Glutamatergic neuron (in vitro differentiated cells): ENCODE measurements around the gene ZBP1. TPM values are rescaled to one million over a fixed set of nuclear protein-coding genes. Genes with fewer than 3 reads are reported as not detected.

Experiments used
- DNase-seq: peaks from one replicate; pipeline ENCODE4 v3.0.0; 2022
- H3K27ac Mint-ChIP-seq: one replicate; pipeline ENCODE4 v1.8.0; 2020; ENCODE audit warnings: mild to moderate bottlenecking, mixed read lengths, inconsistent platforms; ENCODE audit not compliant: unreplicated experiment
- H3K27me3 Mint-ChIP-seq: one replicate; pipeline ENCODE4 v1.8.0; 2020; ENCODE audit warnings: mild to moderate bottlenecking, moderate library complexity, mixed read lengths, inconsistent platforms; ENCODE audit not compliant: unreplicated experiment
- H3K36me3 Mint-ChIP-seq: one replicate; pipeline ENCODE4 v1.8.0; 2020; ENCODE audit warnings: mild to moderate bottlenecking, mixed read lengths, inconsistent platforms; ENCODE audit not compliant: unreplicated experiment
- H3K4me1 Mint-ChIP-seq: one replicate; pipeline ENCODE4 v1.8.0; 2020; ENCODE audit warnings: mild to moderate bottlenecking, low read depth, mixed read lengths, inconsistent platforms; ENCODE audit not compliant: unreplicated experiment
- H3K4me3 Mint-ChIP-seq: one replicate; pipeline ENCODE4 v1.8.0; 2020; ENCODE audit warnings: mild to moderate bottlenecking, mixed read lengths, inconsistent platforms; ENCODE audit not compliant: unreplicated experiment
- H3K9me3 Mint-ChIP-seq: one replicate; pipeline ENCODE4 v1.8.0; 2020; ENCODE audit warnings: mild to moderate bottlenecking, moderate library complexity, mixed read lengths, inconsistent platforms; ENCODE audit not compliant: unreplicated experiment
- total RNA-seq: library from RNA; stranded (reverse); fragmentation: NEBNext Ultra II Directional; extraction: Animal tissue kit (Norgen Biotek cat#: 25700); gene quantifications from one replicate; pipeline ENCODE4 v1.2.1, GENCODE V29; 2021; ENCODE audit not compliant: unreplicated experiment
- TF ChIP-seq, protein P1 (sequence below): fragments of 200-600 bp; sonication (generic); IDR thresholded peaks from one replicate; pipeline ENCODE4 v1.5.0; 2021; ENCODE audit not compliant: partially characterized antibody, unreplicated experiment

Gene ZBP1
- total RNA-seq, 1 donor from 2014 or later: not detected

DNA sequence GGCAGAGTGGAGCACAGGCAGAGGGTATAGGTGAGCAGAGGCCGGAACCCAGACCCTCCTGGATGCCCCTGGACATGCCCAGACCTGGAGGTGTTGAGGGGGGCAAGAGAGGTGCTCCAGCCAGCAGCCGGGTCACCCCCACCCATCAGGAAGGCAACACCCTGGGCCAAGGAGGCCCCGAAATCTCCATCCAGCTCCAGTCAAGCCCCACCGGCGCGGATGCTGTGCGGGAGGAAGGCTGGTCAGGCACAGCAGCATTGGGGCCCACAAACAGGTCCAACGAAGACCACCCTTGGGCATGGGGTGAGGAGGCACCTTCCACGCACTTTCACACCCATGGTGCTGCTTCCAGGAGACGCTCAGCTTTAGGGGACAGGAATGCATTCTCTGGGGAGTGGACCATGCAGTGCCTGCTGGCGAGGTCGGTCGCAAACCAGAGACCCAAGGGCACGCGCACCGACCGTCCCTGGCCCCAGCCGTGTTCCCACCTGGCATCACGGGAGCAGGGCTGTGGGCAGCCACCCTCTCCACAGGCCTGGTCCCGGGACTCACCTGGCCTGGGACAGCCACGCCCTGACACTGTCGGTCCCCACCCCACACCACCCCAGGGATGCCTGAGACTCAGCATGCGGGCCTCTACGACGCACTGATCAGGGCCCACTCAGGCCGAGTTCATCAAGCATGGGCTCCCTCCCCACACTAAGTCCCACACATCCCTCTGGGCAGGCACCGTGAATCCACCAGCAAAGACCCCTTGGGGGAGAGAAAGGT, 43.6 kb upstream of the ZBP1 start:
- H3K4me1 Mint-ChIP-seq: peaks cover 6% of the 10 kb centered on the region
- peak; percentile 10 for DNase-seq
- no peak overlapping the region for H3K4me3 Mint-ChIP-seq
- no peak overlapping the region for H3K27ac Mint-ChIP-seq
- H3K9me3 Mint-ChIP-seq: peaks cover 5% of the 10 kb centered on the region
- H3K36me3 Mint-ChIP-seq: no peaks in the 10 kb centered on the region
- H3K27me3 Mint-ChIP-seq: peaks cover 2% of the 10 kb centered on the region
- TF ChIP-seq, protein P1, sequence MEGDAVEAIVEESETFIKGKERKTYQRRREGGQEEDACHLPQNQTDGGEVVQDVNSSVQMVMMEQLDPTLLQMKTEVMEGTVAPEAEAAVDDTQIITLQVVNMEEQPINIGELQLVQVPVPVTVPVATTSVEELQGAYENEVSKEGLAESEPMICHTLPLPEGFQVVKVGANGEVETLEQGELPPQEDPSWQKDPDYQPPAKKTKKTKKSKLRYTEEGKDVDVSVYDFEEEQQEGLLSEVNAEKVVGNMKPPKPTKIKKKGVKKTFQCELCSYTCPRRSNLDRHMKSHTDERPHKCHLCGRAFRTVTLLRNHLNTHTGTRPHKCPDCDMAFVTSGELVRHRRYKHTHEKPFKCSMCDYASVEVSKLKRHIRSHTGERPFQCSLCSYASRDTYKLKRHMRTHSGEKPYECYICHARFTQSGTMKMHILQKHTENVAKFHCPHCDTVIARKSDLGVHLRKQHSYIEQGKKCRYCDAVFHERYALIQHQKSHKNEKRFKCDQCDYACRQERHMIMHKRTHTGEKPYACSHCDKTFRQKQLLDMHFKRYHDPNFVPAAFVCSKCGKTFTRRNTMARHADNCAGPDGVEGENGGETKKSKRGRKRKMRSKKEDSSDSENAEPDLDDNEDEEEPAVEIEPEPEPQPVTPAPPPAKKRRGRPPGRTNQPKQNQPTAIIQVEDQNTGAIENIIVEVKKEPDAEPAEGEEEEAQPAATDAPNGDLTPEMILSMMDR: no peak

DNA sequence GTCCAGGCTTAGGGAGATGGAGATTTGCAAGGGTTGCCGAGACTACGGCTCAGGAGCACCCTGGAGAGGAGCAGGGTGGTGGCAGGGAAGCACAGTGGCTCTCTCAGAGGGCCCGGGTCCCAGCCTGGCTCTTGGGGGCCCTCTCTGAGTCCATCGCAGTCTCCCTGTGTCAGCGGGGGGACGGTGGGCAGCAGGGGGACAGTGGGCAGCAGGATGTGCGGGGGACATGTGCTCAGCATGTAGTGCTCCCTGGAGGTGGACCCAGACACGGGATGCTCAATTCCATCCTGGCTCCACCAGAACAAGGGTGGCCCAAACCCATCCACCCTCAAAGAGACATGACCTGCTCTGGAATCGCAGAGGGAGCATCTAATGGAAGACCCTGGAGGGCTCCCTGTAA, 43.0 kb upstream of the ZBP1 start:
- H3K27ac Mint-ChIP-seq: no peak overlapping the region
- DNase-seq: peak; percentile 5
- TF ChIP-seq, protein P1: no peak
- peaks cover 5% of the 10 kb centered on the region for H3K9me3 Mint-ChIP-seq
- H3K27me3 Mint-ChIP-seq: peaks cover 2% of the 10 kb centered on the region
- no peak overlapping the region for H3K4me3 Mint-ChIP-seq
- no peaks in the 10 kb centered on the region for H3K36me3 Mint-ChIP-seq
- peaks cover 6% of the 10 kb centered on the region for H3K4me1 Mint-ChIP-seq

DNA sequence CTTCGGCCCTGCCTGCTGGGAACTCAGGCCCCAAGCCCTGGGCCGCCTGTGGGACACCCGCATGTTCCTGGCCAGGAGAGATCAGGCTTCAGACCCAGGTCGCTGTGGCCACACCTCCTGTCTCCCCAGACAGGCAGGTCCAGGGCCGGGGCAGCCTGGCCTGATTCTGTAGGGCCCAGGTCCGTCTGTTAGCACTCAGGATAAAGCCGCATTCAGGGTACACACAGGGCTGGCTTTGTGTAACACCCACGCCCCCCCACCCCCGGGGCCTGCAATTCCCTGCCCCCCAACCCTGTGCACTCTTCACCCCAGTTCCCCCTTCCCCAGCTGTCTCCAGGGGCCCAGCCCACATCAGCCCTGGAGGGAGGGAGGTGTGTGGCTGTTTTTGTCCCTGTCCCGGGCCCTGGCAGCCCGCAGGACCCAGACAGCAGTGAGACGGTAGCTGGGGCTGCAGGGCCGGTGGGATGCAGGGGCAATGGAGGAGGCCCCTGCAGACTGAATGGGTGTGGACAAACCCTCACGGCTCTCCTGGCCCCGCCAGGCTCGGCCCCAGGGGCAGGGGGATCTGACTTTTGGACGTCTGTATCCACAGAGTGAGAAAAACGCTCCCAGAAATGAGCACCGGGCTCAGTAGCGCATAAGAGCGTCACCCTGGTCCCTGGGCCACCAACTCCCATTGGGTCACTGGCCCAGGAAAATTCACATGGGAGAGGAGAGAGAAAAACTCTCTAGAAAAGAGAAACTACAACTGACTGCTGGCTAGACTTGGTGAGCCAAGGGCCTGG, 42.4 kb upstream of the ZBP1 start:
- H3K4me3 Mint-ChIP-seq: no peak overlapping the region
- TF ChIP-seq, protein P1: no peak
- H3K4me1 Mint-ChIP-seq: peaks cover 6% of the 10 kb centered on the region
- H3K27ac Mint-ChIP-seq: no peak overlapping the region
- H3K27me3 Mint-ChIP-seq: peaks cover 4% of the 10 kb centered on the region
- DNase-seq: peak; percentile 25
- no peaks in the 10 kb centered on the region for H3K36me3 Mint-ChIP-seq
- peaks cover 5% of the 10 kb centered on the region for H3K9me3 Mint-ChIP-seq

DNA sequence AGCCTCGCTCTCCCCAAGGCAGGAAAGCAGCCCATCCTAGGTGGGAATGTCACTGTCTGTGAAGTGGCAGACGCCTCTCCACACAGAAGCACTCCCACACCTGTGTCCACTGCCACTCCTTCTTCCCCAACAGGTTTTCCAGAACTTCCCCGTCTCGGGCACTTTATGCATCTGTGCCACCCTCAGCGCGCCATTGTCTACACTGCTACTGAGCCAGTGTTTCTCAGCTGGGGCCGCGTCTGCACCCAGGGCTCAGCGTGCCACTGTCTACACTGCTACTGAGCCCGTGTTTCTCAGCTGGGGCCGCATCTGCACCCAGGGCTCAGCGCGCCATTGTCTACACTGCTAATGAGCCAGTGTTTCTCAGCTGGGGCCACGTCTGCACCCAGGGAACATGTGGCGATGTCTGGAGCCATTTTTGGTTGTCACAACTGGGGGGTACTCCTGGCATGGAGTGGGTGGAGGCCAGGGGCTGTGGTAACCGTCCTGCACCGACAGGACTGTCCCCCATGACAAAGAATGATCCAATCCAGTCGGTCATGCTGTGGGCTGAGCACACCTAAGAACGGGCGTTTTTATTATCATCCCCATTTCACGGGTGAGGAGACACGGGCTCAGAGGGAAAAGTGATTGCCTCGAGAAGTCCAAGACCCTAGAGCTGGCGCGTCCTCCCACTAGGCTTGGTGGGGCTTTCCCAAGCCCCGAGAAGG, 41.7 kb upstream of the ZBP1 start:
- peaks cover 6% of the 10 kb centered on the region for H3K4me1 Mint-ChIP-seq
- peaks cover 4% of the 10 kb centered on the region for H3K27me3 Mint-ChIP-seq
- no peak overlapping the region for H3K27ac Mint-ChIP-seq
- peak; percentile 10 for DNase-seq
- H3K4me3 Mint-ChIP-seq: no peak overlapping the region
- TF ChIP-seq, protein P1: no peak
- no peaks in the 10 kb centered on the region for H3K36me3 Mint-ChIP-seq
- peaks cover 5% of the 10 kb centered on the region for H3K9me3 Mint-ChIP-seq
